Measurements from ENCODE around the gene OTOP3. TPM values are rescaled to one million over a fixed set of nuclear protein-coding genes. Genes with fewer than 3 reads are reported as not detected.

OTOP3 gene
- polyA plus RNA-seq, 3 donors, result not detected

DNA sequence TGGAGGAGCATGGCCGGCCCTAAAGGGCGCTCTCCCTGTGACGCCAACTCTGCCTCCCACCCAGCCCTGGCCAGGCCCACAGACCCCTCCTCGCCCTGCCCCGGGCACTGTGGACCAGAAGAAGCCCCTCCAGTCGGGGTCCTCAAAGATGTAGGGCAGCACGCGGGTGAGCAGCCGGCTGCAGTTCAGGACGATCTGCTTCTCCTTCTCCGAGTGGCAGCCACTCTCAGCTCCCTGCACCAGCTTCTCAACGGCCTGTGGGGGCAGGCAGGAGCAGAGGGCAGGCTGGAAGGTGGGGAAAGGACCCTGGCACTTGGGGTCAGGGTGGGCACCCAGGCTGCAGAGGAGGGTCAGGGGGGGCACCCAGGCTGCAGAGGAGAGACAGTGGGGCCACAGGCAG lies 28.0 kb downstream of the OTOP3 start:
- Histone ChIP-seq H3K27ac (ENCODE audit: low read depth in 1 of 2, low read length in 2 of 2) (no peak overlapping the region), H3K36me3 (replicated peaks in 1 of 2; ENCODE audit: control insufficient read depth in 1 of 2, insufficient read depth in 2 of 2, low read length in 2 of 2) (no peaks in the 10 kb centered on the region), H3K4me3 (replicated peaks in 1 of 3; ENCODE audit: low read depth in 2 of 3, low read length in 3 of 3) (no peak overlapping the region), H3K4me1 (ENCODE audit: control insufficient read depth in 1 of 2, insufficient read depth in 2 of 2, low read length in 2 of 2) (peaks cover 0 to 6% of the 10 kb centered on the region in 2 donors), H3K9ac (ENCODE audit: insufficient read depth, low read length, poor library complexity, severe bottlenecking) (no peak overlapping the region), H3K79me2 (ENCODE audit: insufficient read depth, low read length) (no peaks in the 10 kb centered on the region), H3K27me3 (ENCODE audit: control insufficient read depth in 2 of 2, insufficient read depth in 2 of 2, low read length in 2 of 2) (peaks cover 0 to 2% of the 10 kb centered on the region in 2 donors), H4K20me1 (ENCODE audit: insufficient read depth, low read length) (no peaks in the 10 kb centered on the region), H3K4me2 (replicated peaks; ENCODE audit: extremely low read depth, low read length, poor library complexity, severe bottlenecking) (no peak overlapping the region), H3K9me3 (replicated peaks in 1 of 2; ENCODE audit: control insufficient read depth in 1 of 2, insufficient read depth in 1 of 2, low read length in 2 of 2) (no peaks in the 10 kb centered on the region), H2AFZ (ENCODE audit: insufficient read depth, low read depth, low read length, poor library complexity, severe bottlenecking) (no peak overlapping the region)
- Mint-ChIP-seq H3K27me3 (ENCODE audit: low read depth in 3 of 3) (peaks cover 11 to 37% (median 12%) of the 10 kb centered on the region in 3 donors), H3K4me1 (peaks cover 7% of the 10 kb centered on the region), H3K9me3 (no peaks in the 10 kb centered on the region), H3K4me3 (no peak overlapping the region), H3K27ac (no peak overlapping the region), H3K36me3 (no peaks in the 10 kb centered on the region)
- TF ChIP-seq, protein P1, sequence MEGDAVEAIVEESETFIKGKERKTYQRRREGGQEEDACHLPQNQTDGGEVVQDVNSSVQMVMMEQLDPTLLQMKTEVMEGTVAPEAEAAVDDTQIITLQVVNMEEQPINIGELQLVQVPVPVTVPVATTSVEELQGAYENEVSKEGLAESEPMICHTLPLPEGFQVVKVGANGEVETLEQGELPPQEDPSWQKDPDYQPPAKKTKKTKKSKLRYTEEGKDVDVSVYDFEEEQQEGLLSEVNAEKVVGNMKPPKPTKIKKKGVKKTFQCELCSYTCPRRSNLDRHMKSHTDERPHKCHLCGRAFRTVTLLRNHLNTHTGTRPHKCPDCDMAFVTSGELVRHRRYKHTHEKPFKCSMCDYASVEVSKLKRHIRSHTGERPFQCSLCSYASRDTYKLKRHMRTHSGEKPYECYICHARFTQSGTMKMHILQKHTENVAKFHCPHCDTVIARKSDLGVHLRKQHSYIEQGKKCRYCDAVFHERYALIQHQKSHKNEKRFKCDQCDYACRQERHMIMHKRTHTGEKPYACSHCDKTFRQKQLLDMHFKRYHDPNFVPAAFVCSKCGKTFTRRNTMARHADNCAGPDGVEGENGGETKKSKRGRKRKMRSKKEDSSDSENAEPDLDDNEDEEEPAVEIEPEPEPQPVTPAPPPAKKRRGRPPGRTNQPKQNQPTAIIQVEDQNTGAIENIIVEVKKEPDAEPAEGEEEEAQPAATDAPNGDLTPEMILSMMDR (IDR thresholded peaks at IDR 0.05), result no peak
- intact Hi-C loops (cut with micrococcal nuclease), result loop anchor here (5.0 to 10.0 kb wide), 4 partner anchors 39 to 229 kb away; no protein-coding TSS in a partner anchor
- DNase-seq, result no peak
- WGBS (ENCODE audit: insufficient coverage), result 73% methylated on average over 10 of the region's 12 CpGs

GRCh38 chr17:74964246-74964761 lies 28.6 kb downstream of the OTOP3 start:
- intact Hi-C loops (cut with micrococcal nuclease), result loop anchor here (5.0 to 10.0 kb wide), 4 partner anchors 38 to 228 kb away; no protein-coding TSS in a partner anchor
- DNase-seq, result no peak
- TF ChIP-seq, protein P1 (IDR thresholded peaks at IDR 0.05), result no peak

More at GRCh38 chr17:74964246-74964761, 28.6 kb downstream of the OTOP3 start:
- H3K36me3 ChIP-seq (replicated peaks in 1 of 2; ENCODE audit: control insufficient read depth in 1 of 2, insufficient read depth in 2 of 2, low read length in 2 of 2), result no peaks in the 10 kb centered on the region
- no peak overlapping the region for H3K27ac Mint-ChIP-seq
- H3K4me3 Mint-ChIP-seq, result no peak overlapping the region
- H2AFZ ChIP-seq (ENCODE audit: insufficient read depth, low read depth, low read length, poor library complexity, severe bottlenecking), result no peak overlapping the region
- H3K4me2 ChIP-seq (replicated peaks; ENCODE audit: extremely low read depth, low read length, poor library complexity, severe bottlenecking), result no peak overlapping the region
- H3K36me3 Mint-ChIP-seq, result no peaks in the 10 kb centered on the region
- no peak overlapping the region for H3K4me3 ChIP-seq (replicated peaks in 1 of 3; ENCODE audit: low read depth in 2 of 3, low read length in 3 of 3)
- no peaks in the 10 kb centered on the region for H3K9me3 ChIP-seq (replicated peaks in 1 of 2; ENCODE audit: control insufficient read depth in 1 of 2, insufficient read depth in 1 of 2, low read length in 2 of 2)
- H3K9ac ChIP-seq (ENCODE audit: insufficient read depth, low read length, poor library complexity, severe bottlenecking), result no peak overlapping the region
- H3K79me2 ChIP-seq (ENCODE audit: insufficient read depth, low read length), result no peaks in the 10 kb centered on the region
- H3K27ac ChIP-seq (ENCODE audit: low read depth in 1 of 2, low read length in 2 of 2), result no peak overlapping the region
- WGBS (ENCODE audit: insufficient coverage), result 93% methylated on average over 10 of the region's 12 CpGs
- H4K20me1 ChIP-seq (ENCODE audit: insufficient read depth, low read length), result no peaks in the 10 kb centered on the region
- peaks cover 0 to 4% of the 10 kb centered on the region in 2 donors for H3K27me3 ChIP-seq (ENCODE audit: control insufficient read depth in 2 of 2, insufficient read depth in 2 of 2, low read length in 2 of 2)
- H3K27me3 Mint-ChIP-seq (ENCODE audit: low read depth in 3 of 3), result peaks cover 10 to 34% (median 10%) of the 10 kb centered on the region in 3 donors
- H3K4me1 Mint-ChIP-seq, result peaks cover 7% of the 10 kb centered on the region
- H3K4me1 ChIP-seq (ENCODE audit: control insufficient read depth in 1 of 2, insufficient read depth in 2 of 2, low read length in 2 of 2), result peaks cover 0 to 6% of the 10 kb centered on the region in 2 donors
- no peaks in the 10 kb centered on the region for H3K9me3 Mint-ChIP-seq

All from CD14-positive monocyte (primary cell).